ENCODE measurements around the gene PSMB7. TPM values are rescaled to one million over a fixed set of nuclear protein-coding genes. Genes with fewer than 3 reads are reported as not detected.

PSMB7 gene
- 100 to 1,000 TPM; 114 to 119 TPM for total RNA-seq

DNA sequence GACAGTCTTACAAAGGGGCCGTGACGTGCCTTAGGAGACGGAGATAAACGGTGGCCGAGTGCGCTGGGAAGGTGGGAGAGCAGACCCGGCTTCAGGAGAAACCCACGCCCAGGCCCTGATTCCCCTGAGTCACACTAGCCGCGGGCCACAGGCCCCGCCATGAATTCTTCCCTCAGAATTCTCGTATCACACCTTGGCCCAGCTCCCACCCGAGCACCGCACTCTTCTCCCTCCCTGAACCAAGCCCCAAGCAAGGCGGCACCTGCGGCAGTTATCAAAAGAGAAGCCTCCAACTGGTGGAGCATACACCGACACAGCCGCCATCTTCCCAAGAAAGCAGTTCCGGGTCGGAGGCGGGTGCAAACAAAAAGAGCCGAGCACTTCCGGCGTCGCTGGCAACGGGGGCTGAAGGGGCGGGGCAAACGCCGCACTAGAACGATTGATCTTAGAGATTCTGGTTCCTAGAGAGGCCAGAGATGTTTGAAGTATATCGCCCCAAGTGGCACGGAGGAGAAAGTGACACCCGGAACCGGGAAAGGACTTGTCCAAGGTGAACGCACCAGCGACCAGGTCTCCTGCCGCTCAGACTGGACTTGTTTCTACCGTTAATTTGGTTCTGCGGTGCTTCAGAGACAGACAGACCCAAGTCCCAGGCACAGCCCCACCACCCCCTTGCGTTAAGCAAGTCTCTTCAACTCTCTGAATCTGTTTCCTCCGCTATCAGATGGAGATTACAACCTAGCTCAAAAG, at the start of gene PSMB7:
Gene PSMB7, minus strand, starts transcription at position 341 of the 750 bp plus-strand sequence. Its CDS starts 17 bp downstream, at position 324.
- DNase-seq (peak; percentile 99), ATAC-seq (peak; percentile 93)
- H3K9me3 Mint-ChIP-seq (ENCODE audit: insufficient read depth): no peaks in the 10 kb centered on the region
- H3K36me3 Mint-ChIP-seq (ENCODE audit: low read depth): peaks cover 37% of the 10 kb centered on the region
- ChIA-PET POLR2A (no interaction called here), CTCF (interaction anchor here (0.9 to 3.0 kb wide), 7 partner anchors 17 to 122 kb away, joined by 3 to 9 read pairs (median 5); no protein-coding TSS in a partner anchor)
- peak within 1 kb of the TSS; percentile 93 for H3K27ac Mint-ChIP-seq
- H3K4me1 Mint-ChIP-seq (ENCODE audit: low read depth): peaks cover 44% of the 10 kb centered on the region
- no peaks in the 10 kb centered on the region for H3K27me3 Mint-ChIP-seq (ENCODE audit: low read depth)
- peak within 1 kb of the TSS; percentile 97 for H3K4me3 Mint-ChIP-seq

DNA sequence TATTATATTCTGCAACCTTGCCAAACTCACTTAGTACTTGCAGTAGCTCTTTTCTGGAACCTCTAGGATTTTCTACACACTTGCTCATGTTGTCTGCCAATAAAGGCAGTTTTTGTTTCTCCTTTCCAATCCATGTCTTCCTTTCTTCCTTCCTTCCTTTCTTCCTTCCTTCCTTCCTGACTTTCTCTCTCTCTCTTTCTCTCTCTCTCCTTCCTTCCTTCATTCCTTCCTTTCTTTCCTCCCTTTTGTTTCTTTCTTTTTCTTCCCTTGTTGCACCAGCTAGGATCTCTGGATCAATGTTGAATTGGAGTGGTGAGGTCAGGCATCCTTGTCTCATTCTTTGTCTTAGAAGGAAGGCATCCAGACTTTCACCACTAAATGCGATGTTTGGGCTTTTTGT, 47.5 kb upstream of the PSMB7 start:
- ATAC-seq (no peak), DNase-seq (no peak)
- H3K27me3 Mint-ChIP-seq (ENCODE audit: low read depth): peaks cover 11% of the 10 kb centered on the region
- ChIA-PET CTCF (interaction anchor here (2.1 kb wide), 1 partner anchor 74 kb away, joined by 6 read pairs; no protein-coding TSS in a partner anchor), POLR2A (no interaction called here)
- H3K4me1 Mint-ChIP-seq (ENCODE audit: low read depth): no peaks in the 10 kb centered on the region
- no peaks in the 10 kb centered on the region for H3K9me3 Mint-ChIP-seq (ENCODE audit: insufficient read depth)
- no peak overlapping the region for H3K27ac Mint-ChIP-seq
- H3K4me3 Mint-ChIP-seq: no peak overlapping the region
- H3K36me3 Mint-ChIP-seq (ENCODE audit: low read depth): no peaks in the 10 kb centered on the region

DNA sequence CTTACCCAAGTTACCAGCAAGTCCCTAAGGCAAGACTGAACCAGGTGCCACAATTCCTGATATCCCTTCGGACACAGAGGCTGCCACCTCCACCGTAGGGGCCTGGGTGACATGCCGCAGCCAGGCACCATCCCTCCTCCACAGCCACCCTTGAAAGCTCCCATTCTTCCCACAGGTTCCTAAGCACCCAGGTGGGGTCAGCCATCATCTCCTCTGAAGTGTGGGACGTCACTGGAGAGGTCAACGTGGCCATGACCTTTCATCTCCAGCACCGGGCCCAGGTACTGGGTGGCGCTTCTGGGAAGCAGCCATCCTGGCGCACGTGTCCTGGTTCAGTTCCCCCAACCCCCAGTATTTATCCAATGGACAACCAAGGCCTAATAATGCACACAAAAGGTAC, 43.2 kb upstream of the PSMB7 start:
- CTCF ChIA-PET: no interaction called here
- Mint-ChIP-seq H3K27ac (no peak overlapping the region), H3K9me3 (ENCODE audit: insufficient read depth) (no peaks in the 10 kb centered on the region), H3K4me3 (no peak overlapping the region), H3K36me3 (ENCODE audit: low read depth) (no peaks in the 10 kb centered on the region), H3K27me3 (ENCODE audit: low read depth) (peaks cover 11% of the 10 kb centered on the region), H3K4me1 (ENCODE audit: low read depth) (no peaks in the 10 kb centered on the region)
- POLR2A ChIA-PET: no interaction called here
- DNase-seq (no peak), ATAC-seq (no peak)

DNA sequence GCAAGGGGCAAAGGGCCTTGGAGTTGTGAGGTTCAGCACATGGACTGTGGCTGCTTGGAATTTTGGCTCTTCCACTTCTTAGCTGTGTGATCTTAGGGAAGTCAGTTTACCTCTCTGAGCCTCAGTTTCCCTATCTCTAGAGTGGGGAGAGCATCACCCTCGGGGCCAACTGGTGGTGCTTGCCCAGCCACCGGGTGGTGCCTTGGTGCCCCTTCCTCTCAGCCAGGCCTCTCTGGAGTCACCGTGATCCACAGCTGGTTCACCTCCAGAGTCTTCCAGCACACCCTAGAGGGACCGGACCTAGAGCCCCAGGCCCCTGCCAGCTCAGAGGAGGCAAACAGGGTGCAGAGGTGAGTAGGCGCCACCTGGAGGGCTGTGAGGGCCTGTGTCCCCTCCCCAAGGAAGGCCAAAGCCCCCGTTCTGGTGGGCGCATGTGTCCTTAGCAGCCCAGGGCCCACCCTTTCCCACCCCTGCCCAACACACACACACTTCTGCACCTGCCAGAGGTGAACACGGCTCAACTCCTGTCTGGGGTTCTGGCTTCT, 42.7 kb upstream of the PSMB7 start:
- POLR2A ChIA-PET: no interaction called here
- DNase-seq (no peak), ATAC-seq (no peak)
- no peaks in the 10 kb centered on the region for H3K36me3 Mint-ChIP-seq (ENCODE audit: low read depth)
- H3K27ac Mint-ChIP-seq: no peak overlapping the region
- H3K27me3 Mint-ChIP-seq (ENCODE audit: low read depth): peaks cover 7% of the 10 kb centered on the region
- H3K9me3 Mint-ChIP-seq (ENCODE audit: insufficient read depth): no peaks in the 10 kb centered on the region
- CTCF ChIA-PET: no interaction called here
- no peak overlapping the region for H3K4me3 Mint-ChIP-seq
- no peaks in the 10 kb centered on the region for H3K4me1 Mint-ChIP-seq (ENCODE audit: low read depth)

DNA sequence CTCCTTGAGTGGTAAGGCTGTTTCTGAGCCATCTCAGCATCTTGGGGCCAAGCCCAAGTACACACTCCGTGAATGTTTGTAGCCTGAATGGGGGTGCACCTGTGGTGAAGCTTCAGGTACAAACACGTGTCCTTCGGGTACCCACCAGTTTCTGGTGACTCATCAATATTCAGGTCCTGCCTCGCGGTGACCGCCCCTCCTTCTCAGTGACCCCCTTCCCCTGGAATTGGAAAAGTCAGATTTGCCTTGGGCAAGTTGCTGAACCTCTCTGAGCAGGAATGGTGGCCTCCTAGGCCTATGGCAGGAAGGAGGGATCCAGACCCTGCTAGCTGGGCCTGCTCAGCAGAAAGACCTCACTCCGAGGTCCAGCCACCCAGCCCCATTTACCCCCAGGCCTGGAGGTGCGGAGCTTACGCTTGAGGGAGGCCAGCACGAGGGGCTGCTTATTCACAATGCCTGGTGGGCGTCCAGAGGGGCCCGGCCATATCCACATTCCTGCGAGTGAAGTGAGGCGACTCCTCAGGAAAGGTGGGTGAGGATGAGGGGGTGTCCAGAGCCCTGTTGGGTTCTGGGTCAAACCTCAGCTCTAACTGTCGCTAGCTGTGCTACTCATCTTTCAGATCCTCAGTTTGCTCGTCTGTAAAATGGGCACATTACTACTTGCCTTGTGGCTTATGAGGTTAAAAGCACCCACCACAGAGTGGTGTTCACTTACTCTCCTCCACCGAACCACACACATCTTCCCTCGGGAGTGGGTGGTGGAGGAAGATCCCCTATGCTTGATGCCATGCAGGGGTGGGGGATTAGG, 42.0 kb upstream of the PSMB7 start:
- Mint-ChIP-seq H3K4me3 (no peak overlapping the region), H3K36me3 (ENCODE audit: low read depth) (no peaks in the 10 kb centered on the region), H3K4me1 (ENCODE audit: low read depth) (no peaks in the 10 kb centered on the region), H3K27me3 (ENCODE audit: low read depth) (peaks cover 7% of the 10 kb centered on the region), H3K9me3 (ENCODE audit: insufficient read depth) (no peaks in the 10 kb centered on the region), H3K27ac (no peak overlapping the region)
- CTCF ChIA-PET: no interaction called here
- DNase-seq: no peak
- POLR2A ChIA-PET: no interaction called here
- no peak for ATAC-seq

DNA sequence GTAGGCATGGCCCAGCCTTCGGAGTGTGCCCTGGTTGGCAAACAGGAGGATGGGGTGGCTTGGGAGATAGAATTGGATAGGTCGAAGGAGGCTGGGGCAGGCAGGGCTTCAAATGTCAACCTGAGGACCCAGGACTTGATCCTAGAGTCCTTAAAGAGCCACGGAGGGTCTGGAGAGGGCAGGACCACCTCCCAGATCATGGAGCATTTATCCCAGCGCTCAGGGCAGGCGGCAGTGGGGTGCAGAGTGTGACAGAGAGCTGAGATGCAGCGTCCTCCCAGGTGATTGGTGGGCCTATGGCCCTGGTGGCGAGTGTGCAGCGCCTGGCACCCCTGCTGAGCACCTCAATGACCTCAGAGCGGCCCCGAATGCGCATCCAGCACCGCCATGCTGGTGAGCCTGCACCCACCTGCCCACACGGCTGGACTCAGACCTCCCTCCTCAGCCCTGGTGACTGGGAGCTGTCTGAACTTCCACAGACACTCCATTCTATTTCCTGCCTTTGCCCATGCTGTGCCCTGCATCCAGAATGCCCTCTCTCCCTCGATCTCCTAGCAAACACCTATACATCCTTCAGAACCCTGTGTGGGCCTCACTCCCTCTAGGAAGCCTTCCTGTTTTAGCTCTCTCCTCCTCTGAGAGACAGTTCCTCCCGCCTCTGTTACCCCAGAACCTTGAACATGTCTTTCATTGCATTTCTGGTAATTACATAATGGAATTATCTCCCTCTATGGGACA, 41.3 kb upstream of the PSMB7 start:
- ChIA-PET CTCF (no interaction called here), POLR2A (no interaction called here)
- Mint-ChIP-seq H3K27ac (no peak overlapping the region), H3K9me3 (ENCODE audit: insufficient read depth) (no peaks in the 10 kb centered on the region), H3K27me3 (ENCODE audit: low read depth) (peaks cover 8% of the 10 kb centered on the region), H3K4me1 (ENCODE audit: low read depth) (no peaks in the 10 kb centered on the region), H3K36me3 (ENCODE audit: low read depth) (no peaks in the 10 kb centered on the region), H3K4me3 (no peak overlapping the region)
- ATAC-seq (no peak), DNase-seq (no peak)

DNA sequence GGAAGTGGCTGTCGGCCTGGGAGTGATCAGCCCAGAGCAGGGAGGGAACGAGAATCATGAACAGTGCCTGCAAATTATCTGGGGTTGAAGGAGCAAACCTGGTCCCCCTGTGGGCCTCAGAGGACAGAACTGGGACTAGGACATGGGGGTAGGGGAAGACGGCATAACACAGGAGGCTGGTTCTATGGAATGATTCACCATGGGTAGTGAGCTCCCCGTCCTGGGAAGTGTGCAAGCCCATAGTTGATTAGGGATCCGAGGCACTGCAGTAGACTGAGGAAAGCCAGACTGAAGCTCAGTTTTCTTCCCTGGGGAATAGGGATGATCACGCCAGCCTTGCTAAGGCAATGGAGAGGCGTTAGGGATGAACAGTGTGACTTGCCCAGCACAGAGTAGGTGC, 40.6 kb upstream of the PSMB7 start:
- ChIA-PET CTCF (interaction anchor here (0.7 kb wide), 1 partner anchor 37 kb away, joined by 4 read pairs; no protein-coding TSS in a partner anchor), POLR2A (no interaction called here)
- Mint-ChIP-seq H3K4me1 (ENCODE audit: low read depth) (no peaks in the 10 kb centered on the region), H3K36me3 (ENCODE audit: low read depth) (no peaks in the 10 kb centered on the region), H3K4me3 (no peak overlapping the region), H3K9me3 (ENCODE audit: insufficient read depth) (no peaks in the 10 kb centered on the region), H3K27ac (no peak overlapping the region), H3K27me3 (ENCODE audit: low read depth) (peaks cover 13% of the 10 kb centered on the region)
- DNase-seq (no peak), ATAC-seq (no peak)

DNA sequence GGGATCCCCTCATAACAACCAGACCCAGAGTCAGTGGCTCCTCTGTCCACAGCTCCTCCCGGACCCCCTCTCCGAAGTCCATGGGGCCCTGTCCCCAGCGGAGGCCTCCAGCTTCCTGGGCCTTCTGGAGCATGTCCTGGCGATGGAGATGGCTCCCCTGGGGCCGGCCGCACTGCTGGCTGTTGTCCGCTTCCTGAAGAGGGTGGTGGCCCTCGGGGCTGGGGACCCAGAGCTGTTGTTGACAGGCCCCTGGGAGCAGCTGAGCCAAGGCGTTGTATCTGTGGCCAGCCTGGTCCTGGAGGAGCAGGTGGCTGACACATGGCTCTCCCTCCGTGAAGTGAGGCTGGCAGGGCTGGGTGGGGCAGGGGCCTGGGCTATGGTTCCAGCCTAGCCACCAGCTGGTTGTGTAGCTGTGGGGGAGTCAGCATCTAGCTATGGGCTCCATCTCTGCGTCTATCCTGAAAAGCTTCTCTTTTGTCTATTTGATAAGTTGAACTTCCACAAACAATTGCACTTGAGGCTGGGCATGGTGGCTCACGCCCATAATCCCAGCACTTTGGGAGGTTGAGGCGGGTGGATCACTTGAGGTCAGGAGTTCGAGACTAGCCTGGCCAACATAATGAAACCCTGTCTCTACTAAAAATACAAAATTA, 39.7 kb upstream of the PSMB7 start:
- Mint-ChIP-seq H3K9me3 (ENCODE audit: insufficient read depth) (no peaks in the 10 kb centered on the region), H3K4me1 (ENCODE audit: low read depth) (no peaks in the 10 kb centered on the region), H3K4me3 (no peak overlapping the region), H3K36me3 (ENCODE audit: low read depth) (no peaks in the 10 kb centered on the region), H3K27ac (no peak overlapping the region), H3K27me3 (ENCODE audit: low read depth) (peaks cover 17% of the 10 kb centered on the region)
- no peak for ATAC-seq
- no peak for DNase-seq
- CTCF ChIA-PET: no interaction called here
- POLR2A ChIA-PET: no interaction called here

DNA sequence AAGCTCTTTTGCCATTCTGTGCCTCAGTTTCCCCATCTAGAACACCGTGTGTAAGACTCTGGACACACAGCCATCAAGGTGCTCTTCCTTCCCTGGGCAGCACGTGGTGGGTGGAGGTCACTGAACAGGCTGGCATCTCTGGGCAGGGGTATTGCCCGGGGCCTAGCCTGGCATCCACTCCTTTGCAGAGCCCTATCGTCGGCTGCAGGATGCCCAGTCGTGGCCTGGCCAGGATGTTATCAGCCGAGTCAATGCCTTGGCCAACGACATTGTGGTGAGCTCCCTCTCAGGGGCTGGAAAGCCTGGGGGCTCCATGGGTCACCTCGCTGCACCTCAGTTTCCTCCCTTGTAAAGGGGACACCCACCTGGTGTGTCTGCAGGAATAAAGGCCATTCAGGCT, 39.1 kb upstream of the PSMB7 start:
- ChIA-PET POLR2A (no interaction called here), CTCF (no interaction called here)
- H3K36me3 Mint-ChIP-seq (ENCODE audit: low read depth): no peaks in the 10 kb centered on the region
- H3K27ac Mint-ChIP-seq: no peak overlapping the region
- H3K9me3 Mint-ChIP-seq (ENCODE audit: insufficient read depth): no peaks in the 10 kb centered on the region
- no peaks in the 10 kb centered on the region for H3K4me1 Mint-ChIP-seq (ENCODE audit: low read depth)
- H3K4me3 Mint-ChIP-seq: no peak overlapping the region
- no peak for ATAC-seq
- H3K27me3 Mint-ChIP-seq (ENCODE audit: low read depth): peaks cover 21% of the 10 kb centered on the region
- DNase-seq: no peak

DNA sequence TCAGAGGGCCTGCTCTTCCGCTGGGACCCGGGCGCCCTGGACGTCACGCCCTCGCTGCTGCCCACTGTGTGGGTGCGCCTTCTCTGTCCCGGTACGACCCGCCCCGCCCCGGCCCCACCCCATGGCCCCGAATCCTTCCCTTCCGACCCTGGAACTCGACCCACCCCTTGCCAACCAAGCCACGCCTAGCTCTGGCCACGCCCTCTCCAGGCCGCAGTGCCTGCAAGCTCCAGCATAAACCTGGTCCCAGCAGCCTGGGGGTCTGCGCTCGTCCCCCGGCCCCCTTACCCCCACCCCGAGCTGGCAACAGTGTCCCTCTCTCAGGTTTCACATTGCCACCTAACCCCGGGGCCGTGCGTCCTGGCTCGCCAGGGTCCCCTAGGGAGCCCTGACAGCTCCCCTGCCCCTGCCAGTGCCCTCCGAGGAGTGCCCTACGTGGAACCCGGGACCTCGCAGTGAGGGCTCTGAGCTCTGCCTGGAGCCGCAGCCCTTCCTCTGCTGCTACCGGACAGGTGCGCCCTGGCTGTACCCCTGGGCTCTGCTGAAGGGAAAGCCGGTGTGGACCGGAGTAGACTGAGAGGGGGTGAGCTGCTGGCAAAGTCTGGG, 38.4 kb upstream of the PSMB7 start:
- Mint-ChIP-seq H3K27ac (no peak overlapping the region), H3K9me3 (ENCODE audit: insufficient read depth) (no peaks in the 10 kb centered on the region), H3K4me3 (no peak overlapping the region), H3K4me1 (ENCODE audit: low read depth) (no peaks in the 10 kb centered on the region), H3K36me3 (ENCODE audit: low read depth) (no peaks in the 10 kb centered on the region), H3K27me3 (ENCODE audit: low read depth) (peaks cover 22% of the 10 kb centered on the region)
- DNase-seq (no peak), ATAC-seq (peak; percentile 28)
- ChIA-PET CTCF (no interaction called here), POLR2A (no interaction called here)

DNA sequence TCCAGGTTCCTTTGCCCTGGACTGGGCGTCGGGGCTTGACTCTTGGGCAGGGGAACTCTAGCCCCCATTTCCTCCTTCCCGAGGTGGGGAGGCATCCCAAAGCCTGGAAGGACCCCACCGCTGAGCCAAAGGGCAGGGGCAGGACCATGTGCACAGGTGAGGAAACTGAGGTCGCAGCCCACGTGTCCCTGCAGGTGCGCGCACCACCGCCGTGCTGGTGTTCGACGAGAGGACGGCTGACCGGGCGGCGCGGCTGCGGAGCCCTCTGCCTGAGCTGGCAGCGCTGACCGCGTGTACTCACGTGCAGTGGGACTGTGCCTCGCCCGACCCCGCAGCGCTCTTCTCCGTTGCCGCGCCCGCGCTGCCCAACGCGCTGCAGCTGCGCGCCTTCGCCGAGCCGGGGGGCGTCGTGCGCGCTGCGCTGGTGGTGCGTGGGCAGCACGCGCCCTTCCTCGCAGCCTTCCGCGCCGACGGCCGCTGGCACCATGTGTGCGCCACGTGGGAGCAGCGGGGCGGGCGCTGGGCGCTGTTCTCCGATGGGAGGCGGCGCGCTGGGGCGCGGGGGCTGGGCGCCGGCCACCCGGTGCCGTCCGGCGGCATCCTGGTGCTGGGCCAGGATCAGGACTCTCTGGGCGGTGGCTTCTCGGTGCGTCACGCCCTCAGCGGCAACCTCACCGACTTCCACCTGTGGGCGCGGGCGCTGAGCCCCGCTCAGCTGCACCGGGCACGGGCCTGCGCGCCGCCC, 37.8 kb upstream of the PSMB7 start:
- ChIA-PET POLR2A (no interaction called here), CTCF (no interaction called here)
- DNase-seq (no peak), ATAC-seq (no peak)
- Mint-ChIP-seq H3K4me1 (ENCODE audit: low read depth) (no peaks in the 10 kb centered on the region), H3K27ac (no peak overlapping the region), H3K4me3 (no peak overlapping the region), H3K36me3 (ENCODE audit: low read depth) (no peaks in the 10 kb centered on the region), H3K9me3 (ENCODE audit: insufficient read depth) (no peaks in the 10 kb centered on the region), H3K27me3 (ENCODE audit: low read depth) (peaks cover 27% of the 10 kb centered on the region)

All from activated CD8-positive, alpha-beta T cell treated with anti-CD3 and anti-CD28 coated beads, Interleukin-2, amount 10 ng/mL, durations not matched to agents 7 days and 5 days (primary cell).